COLO668 (cell line): ENCODE data around the gene RAB36.

Experiments
- DNase-seq: peaks from one replicate; lab custom pipeline; 2025; ENCODE audit not compliant: unreplicated experiment; lab: John Stamatoyannopoulos, UW

RAB36 gene

GRCh38 chr22:23180893-23181720 lies 35.8 kb downstream of the RAB36 start:
- peak; percentile 65 for DNase-seq

GRCh38 chr22:23181721-23182308 lies 36.5 kb downstream of the RAB36 start:
- peak; percentile 45 for DNase-seq

GRCh38 chr22:23182309-23183060 lies 37.2 kb downstream of the RAB36 start:
- peak; percentile 89 for DNase-seq

- DNase-seq: peak; percentile 76
Observed at GRCh38 chr22:23183061-23183698, 37.9 kb downstream of the RAB36 start.

GRCh38 chr22:23184100-23184763 lies 39.0 kb downstream of the RAB36 start:
- no peak for DNase-seq

GRCh38 chr22:23184764-23185113 lies 39.5 kb downstream of the RAB36 start:
- peak; percentile 60 for DNase-seq

- DNase-seq: no peak
Observed at GRCh38 chr22:23187211-23187610, 41.9 kb downstream of the RAB36 start.

GRCh38 chr22:23187871-23188700 lies 42.8 kb downstream of the RAB36 start:
- no peak for DNase-seq

GRCh38 chr22:23190526-23190925 lies 45.2 kb downstream of the RAB36 start:
- DNase-seq: no peak

- DNase-seq: peak; percentile 90
Observed at GRCh38 chr22:23192133-23192532, 46.9 kb downstream of the RAB36 start.

- DNase-seq: peak; percentile 71
Observed at GRCh38 chr22:23192558-23192957, 47.3 kb downstream of the RAB36 start.

GRCh38 chr22:23193196-23193827 lies 48.0 kb downstream of the RAB36 start:
- no peak for DNase-seq

- DNase-seq: no peak
Observed at GRCh38 chr22:23193882-23194281, 48.6 kb downstream of the RAB36 start.

GRCh38 chr22:23196165-23196564 lies 50.9 kb downstream of the RAB36 start:
- DNase-seq: no peak

- no peak for DNase-seq
Observed at GRCh38 chr22:23197836-23198235, 52.6 kb downstream of the RAB36 start.

- no peak for DNase-seq
Observed at GRCh38 chr22:23199159-23199558, 53.9 kb downstream of the RAB36 start.

GRCh38 chr22:23200898-23201297 lies 55.6 kb downstream of the RAB36 start:
- peak; percentile 42 for DNase-seq

GRCh38 chr22:23202812-23203451 lies 57.7 kb downstream of the RAB36 start:
- DNase-seq: no peak
